ENCODE measurements around the gene PRM1. TPM values are rescaled to one million over a fixed set of nuclear protein-coding genes. Genes with fewer than 3 reads are reported as not detected.

PRM1 gene
- total RNA-seq, 2 donors from 2014 or later: not detected

- peak overlapping the region; percentile 14 to 43 for H3K27ac ChIP-seq
- DNase-seq (ENCODE audit: low spot score): no peak
- H3K36me3 ChIP-seq: no peaks in the 10 kb centered on the region
- H3K9me3 ChIP-seq: no peaks in the 10 kb centered on the region
- peaks cover 0 to 15% of the 10 kb centered on the region in 2 donors for H3K4me1 ChIP-seq
- TF ChIP-seq, protein P1, sequence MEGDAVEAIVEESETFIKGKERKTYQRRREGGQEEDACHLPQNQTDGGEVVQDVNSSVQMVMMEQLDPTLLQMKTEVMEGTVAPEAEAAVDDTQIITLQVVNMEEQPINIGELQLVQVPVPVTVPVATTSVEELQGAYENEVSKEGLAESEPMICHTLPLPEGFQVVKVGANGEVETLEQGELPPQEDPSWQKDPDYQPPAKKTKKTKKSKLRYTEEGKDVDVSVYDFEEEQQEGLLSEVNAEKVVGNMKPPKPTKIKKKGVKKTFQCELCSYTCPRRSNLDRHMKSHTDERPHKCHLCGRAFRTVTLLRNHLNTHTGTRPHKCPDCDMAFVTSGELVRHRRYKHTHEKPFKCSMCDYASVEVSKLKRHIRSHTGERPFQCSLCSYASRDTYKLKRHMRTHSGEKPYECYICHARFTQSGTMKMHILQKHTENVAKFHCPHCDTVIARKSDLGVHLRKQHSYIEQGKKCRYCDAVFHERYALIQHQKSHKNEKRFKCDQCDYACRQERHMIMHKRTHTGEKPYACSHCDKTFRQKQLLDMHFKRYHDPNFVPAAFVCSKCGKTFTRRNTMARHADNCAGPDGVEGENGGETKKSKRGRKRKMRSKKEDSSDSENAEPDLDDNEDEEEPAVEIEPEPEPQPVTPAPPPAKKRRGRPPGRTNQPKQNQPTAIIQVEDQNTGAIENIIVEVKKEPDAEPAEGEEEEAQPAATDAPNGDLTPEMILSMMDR (IDR thresholded peaks at IDR 0.05): no peak
- H3K4me3 ChIP-seq: peak overlapping the region in 1 of 2 donors; percentile 23
- H3K27me3 ChIP-seq: no peaks in the 10 kb centered on the region
Measured at GRCh38 chr16:11296706-11297491, 15.8 kb upstream of the PRM1 start.

- Histone ChIP-seq H3K4me3 (no peak overlapping the region), H3K27me3 (no peaks in the 10 kb centered on the region), H3K27ac (no peak overlapping the region), H3K9me3 (no peaks in the 10 kb centered on the region), H3K36me3 (no peaks in the 10 kb centered on the region), H3K4me1 (peaks cover 0 to 15% of the 10 kb centered on the region in 2 donors)
- no peak for DNase-seq (ENCODE audit: low spot score)
- TF ChIP-seq, protein P1 (IDR thresholded peaks at IDR 0.05): no peak
Measured at GRCh38 chr16:11296351-11296705, 15.2 kb upstream of the PRM1 start.

- Histone ChIP-seq H3K27me3 (no peaks in the 10 kb centered on the region), H3K4me1 (peaks cover 0 to 15% of the 10 kb centered on the region in 2 donors), H3K9me3 (no peaks in the 10 kb centered on the region), H3K36me3 (no peaks in the 10 kb centered on the region), H3K4me3 (no peak overlapping the region), H3K27ac (no peak overlapping the region)
- DNase-seq (ENCODE audit: low spot score): no peak
- TF ChIP-seq, protein P1 (IDR thresholded peaks at IDR 0.05): no peak
Measured at GRCh38 chr16:11295672-11296071, 14.5 kb upstream of the PRM1 start.

GRCh38 chr16:11292076-11292748, 11.1 kb upstream of the PRM1 start:
- TF ChIP-seq, protein P1 (IDR thresholded peaks at IDR 0.05): no peak
- Histone ChIP-seq H3K4me1 (peaks cover 0 to 8% of the 10 kb centered on the region in 2 donors), H3K27me3 (no peaks in the 10 kb centered on the region), H3K4me3 (no peak overlapping the region), H3K9me3 (no peaks in the 10 kb centered on the region), H3K27ac (no peak overlapping the region), H3K36me3 (no peaks in the 10 kb centered on the region)
- no peak for DNase-seq (ENCODE audit: low spot score)

- H3K4me3 ChIP-seq: no peak overlapping the region
- no peaks in the 10 kb centered on the region for H3K36me3 ChIP-seq
- DNase-seq (ENCODE audit: low spot score): no peak
- no peaks in the 10 kb centered on the region for H3K4me1 ChIP-seq
- H3K27me3 ChIP-seq: no peaks in the 10 kb centered on the region
- no peaks in the 10 kb centered on the region for H3K9me3 ChIP-seq
- no peak overlapping the region for H3K27ac ChIP-seq
- TF ChIP-seq, protein P1 (IDR thresholded peaks at IDR 0.05): no peak
Measured at GRCh38 chr16:11291091-11291703, 10.1 kb upstream of the PRM1 start.

Measured in right atrium auricular region (tissue), 2 donors.